Adrenal gland (tissue), 5 donors: ENCODE measurements around the gene HIBADH.

ENCODE experiments used
- CTCF ChIP-seq, 6 experiments: fragments of 450-650 bp in 4 of 6; fragments of 200-600 bp in 2 of 6; sonication (generic) in 1 of 6; IDR thresholded peaks; 1 replicate in 5 of 6; 2 replicates in 1 of 6; pipeline versions ENCODE4 v1.5.1 to v1.8.0; 2016 to 2021; ENCODE audit warnings: antibody characterized with exemption in 6 of 6, mild to moderate bottlenecking in 2 of 6, moderate library complexity in 1 of 6
- POLR2A ChIP-seq, 2 donors: fragments of 450-650 bp; IDR thresholded peaks; one replicate each; pipeline ENCODE4 v1.6.1; 2017; ENCODE audit warnings: antibody characterized with exemption in 2 of 2, mild to moderate bottlenecking in 2 of 2, moderate library complexity in 1 of 2
- donor health status: DM: no; HTN: no; CAD: no.

- no peak for TF ChIP-seq CTCF (IDR thresholded peaks at IDR 0.05)
- TF ChIP-seq POLR2A (IDR thresholded peaks at IDR 0.05): no peak
Observed at GRCh38 chr7:27533652-27534081, 129.0 kb downstream of the HIBADH start.
